Karpas-422 (cell line): ENCODE measurements around the gene DDX3X. TPM values are rescaled to one million over a fixed set of nuclear protein-coding genes. Genes with fewer than 3 reads are reported as not detected.
"Not testable (repeated sequence)": the region's sequence is repeated elsewhere in the genome, so short reads cannot be mapped to it uniquely, and the experiment has no call there.

Experiments used
- DNase-seq: peaks from one replicate; pipeline ENCODE4 v3.0.0-alpha.2; 2015
- H2AFZ ChIP-seq: fragments of 200-600 bp; sonication (generic); 2 replicates; pipeline ENCODE4 v1.6.1; 2014; ENCODE audit warnings: antibody characterized with exemption, low read length, mixed read lengths
- H3K27ac ChIP-seq: fragments of 200-600 bp; sonication (generic); 2 replicates; pipeline ENCODE4 v1.5.1; 2014; ENCODE audit warnings: mild to moderate bottlenecking, low read length, moderate library complexity
- H3K27me3 ChIP-seq: fragments of 200-600 bp; sonication (generic); 2 replicates; pipeline ENCODE4 v1.6.1; 2014; ENCODE audit warnings: low read length, mixed read lengths
- H3K36me3 ChIP-seq: fragments of 200-600 bp; sonication (generic); 2 replicates; pipeline ENCODE4 v1.6.1; 2014; ENCODE audit warnings: low read length, mixed read lengths; ENCODE audit not compliant: insufficient read depth
- H3K4me1 ChIP-seq: fragments of 200-600 bp; sonication (generic); 2 replicates; pipeline ENCODE4 v1.6.1; 2014; ENCODE audit warnings: mild to moderate bottlenecking, low read length, mixed read lengths
- H3K4me2 ChIP-seq: fragments of 200-600 bp; sonication (generic); 2 replicates; pipeline ENCODE4 v1.6.1; 2014; ENCODE audit warnings: low read length, low read depth, mild to moderate bottlenecking; ENCODE audit not compliant: poor library complexity, severe bottlenecking
- H3K4me3 ChIP-seq: fragments of 200-600 bp; sonication (generic); 2 replicates; pipeline ENCODE4 v1.5.1; 2014; ENCODE audit warnings: mild to moderate bottlenecking, antibody characterized with exemption, low read length, mixed read lengths
- H3K79me2 ChIP-seq: fragments of 200-600 bp; sonication (generic); 2 replicates; pipeline ENCODE4 v1.6.1; 2014; ENCODE audit warnings: mild to moderate bottlenecking, low read length, mixed read lengths
- H3K9ac ChIP-seq: fragments of 200-600 bp; sonication (generic); 2 replicates; pipeline ENCODE4 v1.6.0; 2014; ENCODE audit warnings: low read length
- H3K9me2 ChIP-seq: fragments of 200-600 bp; sonication (generic), shearing (Covaris generic); replicated peaks from 2 replicates; pipeline ENCODE4 v1.6.0; 2014; ENCODE audit warnings: mild to moderate bottlenecking, low read length, moderate library complexity; ENCODE audit not compliant: insufficient read depth
- H3K9me3 ChIP-seq: fragments of 300-700, 200-600 bp; sonication (generic); 2 replicates; pipeline ENCODE4 v1.6.1; 2014; ENCODE audit warnings: low read length, mixed read lengths
- H4K20me1 ChIP-seq: fragments of 200-600 bp; sonication (generic); 2 replicates; pipeline ENCODE4 v1.6.1; 2014; ENCODE audit warnings: mild to moderate bottlenecking, antibody characterized with exemption, low read length, low read depth; ENCODE audit not compliant: insufficient read depth
- total RNA-seq: library from RNA; depleted of rRNA; stranded (reverse); fragments of >200 nt; shearing (Covaris generic); gene quantifications from 2 replicates; pipeline ENCODE4 v1.2.3, GENCODE V29; 2014; ENCODE audit warnings: low replicate concordance

The DDX3X gene
- total RNA-seq, 1 experiment from 2014 or later: 198 TPM

GRCh38 chrX:41384051-41384705 lies 50.2 kb downstream of the DDX3X start:
- no peak overlapping the region for H3K27ac ChIP-seq
- no peaks in the 10 kb centered on the region for H3K9me2 ChIP-seq
- no peak for DNase-seq
- no peaks in the 10 kb centered on the region for H4K20me1 ChIP-seq
- no peak overlapping the region for H3K9ac ChIP-seq
- H3K27me3 ChIP-seq: no peaks in the 10 kb centered on the region
- no peaks in the 10 kb centered on the region for H3K79me2 ChIP-seq
- no peaks in the 10 kb centered on the region for H3K36me3 ChIP-seq
- H3K4me2 ChIP-seq: no peak overlapping the region
- H3K4me1 ChIP-seq: no peaks in the 10 kb centered on the region
- no peaks in the 10 kb centered on the region for H3K9me3 ChIP-seq
- no peak overlapping the region for H3K4me3 ChIP-seq
- no peak overlapping the region for H2AFZ ChIP-seq

DNA sequence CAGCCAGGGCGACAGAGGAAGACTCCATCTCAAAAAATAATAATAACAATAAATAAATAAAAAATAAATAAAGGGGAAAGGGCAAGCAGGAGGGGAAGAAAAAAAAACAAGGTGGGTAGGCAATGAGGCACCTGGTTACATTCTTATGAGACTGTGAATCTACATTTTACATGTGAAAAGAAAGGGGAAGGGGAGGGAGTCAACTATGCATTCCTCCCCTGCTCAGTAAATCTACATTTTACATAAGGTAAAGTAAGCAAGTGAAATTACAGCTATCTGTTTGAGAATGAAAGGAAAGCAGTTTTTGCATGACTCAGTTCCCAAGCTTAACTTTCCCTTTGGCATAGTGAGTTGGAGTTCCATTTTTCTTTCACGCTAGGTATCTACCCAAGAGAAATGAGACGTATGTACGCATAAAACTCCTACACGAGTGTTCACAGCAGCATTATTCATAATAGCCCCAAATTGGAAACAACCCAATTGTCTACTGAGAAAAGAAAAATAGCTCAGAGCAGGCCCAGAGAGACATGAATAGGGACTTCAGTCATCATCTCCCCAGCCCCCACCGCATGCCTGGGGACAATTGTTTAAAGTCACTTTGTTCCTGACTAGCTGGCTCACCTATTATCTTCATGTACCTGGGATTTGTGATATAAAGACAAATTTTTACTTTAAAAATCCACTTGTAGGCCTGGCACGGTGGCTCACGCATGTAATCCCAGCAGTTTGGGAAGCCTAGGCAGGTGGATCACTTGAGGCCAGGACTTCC lies 52.4 kb downstream of the DDX3X start:
- H3K9me2 ChIP-seq: no peaks in the 10 kb centered on the region
- H3K27me3 ChIP-seq: no peaks in the 10 kb centered on the region
- no peaks in the 10 kb centered on the region for H3K36me3 ChIP-seq
- H3K4me3 ChIP-seq: no peak overlapping the region
- no peaks in the 10 kb centered on the region for H4K20me1 ChIP-seq
- no peaks in the 10 kb centered on the region for H3K9me3 ChIP-seq
- no peak overlapping the region for H2AFZ ChIP-seq
- no peak overlapping the region for H3K9ac ChIP-seq
- H3K4me1 ChIP-seq: no peaks in the 10 kb centered on the region
- DNase-seq: no peak
- H3K27ac ChIP-seq: no peak overlapping the region
- no peaks in the 10 kb centered on the region for H3K79me2 ChIP-seq
- H3K4me2 ChIP-seq: no peak overlapping the region

DNA sequence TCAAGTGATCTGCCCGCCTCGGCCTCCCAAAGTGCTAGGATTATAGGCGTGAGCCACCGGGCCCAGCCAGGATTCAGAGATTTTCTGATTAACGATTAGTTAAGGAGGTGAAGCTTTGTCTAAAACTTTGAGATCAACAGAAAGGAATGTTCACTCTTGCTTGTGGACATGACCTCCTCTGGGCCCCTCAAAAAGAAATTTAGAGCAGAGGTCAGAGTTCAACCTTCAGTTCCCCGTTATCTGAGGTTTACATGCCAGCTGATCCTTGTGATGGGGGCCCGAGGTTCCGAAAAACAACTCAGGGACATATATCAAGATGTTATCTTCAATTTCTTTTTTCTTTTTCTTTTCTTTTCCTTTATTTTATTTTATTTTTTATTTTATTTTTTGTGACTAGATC lies 54.6 kb downstream of the DDX3X start:
- no peak overlapping the region for H3K4me2 ChIP-seq
- H3K36me3 ChIP-seq: no peaks in the 10 kb centered on the region
- H3K9ac ChIP-seq: no peak overlapping the region
- H3K27ac ChIP-seq: no peak overlapping the region
- no peaks in the 10 kb centered on the region for H3K79me2 ChIP-seq
- no peak overlapping the region for H2AFZ ChIP-seq
- no peak for DNase-seq
- H4K20me1 ChIP-seq: no peaks in the 10 kb centered on the region
- no peaks in the 10 kb centered on the region for H3K4me1 ChIP-seq
- H3K4me3 ChIP-seq: no peak overlapping the region
- no peaks in the 10 kb centered on the region for H3K27me3 ChIP-seq
- H3K9me3 ChIP-seq: no peaks in the 10 kb centered on the region
- no peaks in the 10 kb centered on the region for H3K9me2 ChIP-seq

GRCh38 chrX:41389311-41389888 lies 55.4 kb downstream of the DDX3X start:
- Histone ChIP-seq H3K4me2 (no peak overlapping the region), H3K27me3 (no peaks in the 10 kb centered on the region), H3K4me3 (no peak overlapping the region), H3K9me3 (no peaks in the 10 kb centered on the region), H3K9ac (no peak overlapping the region), H3K36me3 (no peaks in the 10 kb centered on the region), H3K9me2 (no peaks in the 10 kb centered on the region), H3K79me2 (no peaks in the 10 kb centered on the region), H2AFZ (no peak overlapping the region), H3K27ac (no peak overlapping the region), H3K4me1 (no peaks in the 10 kb centered on the region), H4K20me1 (no peaks in the 10 kb centered on the region)
- no peak for DNase-seq

- H2AFZ ChIP-seq, H3K27me3 ChIP-seq, H3K36me3 ChIP-seq, H3K9me3 ChIP-seq, H4K20me1 ChIP-seq, H3K27ac ChIP-seq, H3K9me2 ChIP-seq, H3K79me2 ChIP-seq, H3K9ac ChIP-seq, H3K4me1 ChIP-seq, H3K4me2 ChIP-seq, DNase-seq, H3K4me3 ChIP-seq: not testable (repeated sequence)
These were observed 56.6 kb downstream of the DDX3X start for GRCh38 chrX:41390576-41390975.

DNA sequence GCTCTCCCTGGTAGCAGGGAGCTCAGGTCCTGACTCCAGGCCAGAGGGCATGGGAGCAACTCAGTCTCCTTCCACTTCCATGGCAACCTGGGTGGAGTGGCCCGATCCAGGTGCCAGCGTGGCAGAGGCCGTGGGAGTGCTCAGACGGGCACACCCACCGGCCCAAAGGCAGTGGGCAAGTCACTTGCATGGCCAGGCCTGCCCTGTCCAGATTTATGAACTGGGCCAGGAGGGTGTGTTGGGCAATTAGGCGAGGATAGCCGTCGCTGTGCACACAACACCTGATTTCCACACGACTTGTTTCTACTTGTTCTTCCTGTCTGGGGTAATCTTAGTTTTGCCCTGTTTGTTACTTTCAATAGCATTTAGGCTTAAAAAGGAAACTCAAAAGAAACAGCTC lies 57.6 kb downstream of the DDX3X start:
- no peak overlapping the region for H3K4me2 ChIP-seq
- no peak overlapping the region for H3K4me3 ChIP-seq

GRCh38 chrX:41394293-41394692 lies 60.3 kb downstream of the DDX3X start:
- no peaks in the 10 kb centered on the region for H3K4me1 ChIP-seq
- no peak overlapping the region for H3K4me2 ChIP-seq
- H3K9me2 ChIP-seq: no peaks in the 10 kb centered on the region
- H3K9ac ChIP-seq: no peak overlapping the region
- H3K9me3 ChIP-seq: no peaks in the 10 kb centered on the region
- H4K20me1 ChIP-seq: no peaks in the 10 kb centered on the region
- H3K27ac ChIP-seq: no peak overlapping the region
- H3K79me2 ChIP-seq: no peaks in the 10 kb centered on the region
- DNase-seq: no peak
- H3K27me3 ChIP-seq: no peaks in the 10 kb centered on the region
- H3K36me3 ChIP-seq: no peaks in the 10 kb centered on the region
- no peak overlapping the region for H3K4me3 ChIP-seq
- no peak overlapping the region for H2AFZ ChIP-seq

More for the DNA sequence above, 57.6 kb downstream of the DDX3X start:
- Histone ChIP-seq H4K20me1 (no peaks in the 10 kb centered on the region), H3K27me3 (no peaks in the 10 kb centered on the region), H3K9me2 (no peaks in the 10 kb centered on the region), H3K4me1 (no peaks in the 10 kb centered on the region), H3K9me3 (no peaks in the 10 kb centered on the region), H2AFZ (no peak overlapping the region), H3K79me2 (no peaks in the 10 kb centered on the region), H3K9ac (no peak overlapping the region), H3K36me3 (no peaks in the 10 kb centered on the region), H3K27ac (no peak overlapping the region)
- DNase-seq: no peak

- Histone ChIP-seq H3K4me2 (no peak overlapping the region), H3K9me3 (no peaks in the 10 kb centered on the region), H3K4me3 (no peak overlapping the region), H3K27me3 (no peaks in the 10 kb centered on the region), H3K27ac (no peak overlapping the region), H3K9ac (no peak overlapping the region), H3K9me2 (no peaks in the 10 kb centered on the region), H3K36me3 (no peaks in the 10 kb centered on the region), H2AFZ (no peak overlapping the region), H3K4me1 (no peaks in the 10 kb centered on the region), H3K79me2 (no peaks in the 10 kb centered on the region), H4K20me1 (no peaks in the 10 kb centered on the region)
- no peak for DNase-seq
These were observed 63.3 kb downstream of the DDX3X start for GRCh38 chrX:41397219-41397618.
